Hepatocyte (in vitro differentiated cells): Measurements from ENCODE around the gene TXNDC2. TPM values are rescaled to one million over a fixed set of nuclear protein-coding genes. Genes with fewer than 3 reads are reported as not detected.
A peak's percentile ranks its signal among the peaks of the same experiment; 100 is the strongest.

Experiments used
- DNase-seq: peaks from one replicate; pipeline ENCODE4 v3.0.0-alpha.2; 2016; ENCODE audit warnings: low spot score
- H2AFZ ChIP-seq: fragments of 200-600 bp; sonication (generic); 2 replicates; pipeline ENCODE4 v1.6.0; 2016; ENCODE audit warnings: antibody characterized with exemption, mild to moderate bottlenecking
- H3K27ac ChIP-seq: fragments of 200-600 bp; sonication (generic); 2 replicates; pipeline ENCODE4 v1.5.1; 2016; ENCODE audit warnings: mild to moderate bottlenecking
- H3K27me3 ChIP-seq: fragments of 200-600 bp; sonication (generic); 2 replicates; pipeline ENCODE4 v1.6.1; 2016
- H3K36me3 ChIP-seq: fragments of 200-600 bp; sonication (generic); replicated peaks from 2 replicates; pipeline ENCODE4 v1.5.1; 2016; ENCODE audit warnings: low read depth; ENCODE audit not compliant: insufficient read depth
- H3K4me1 ChIP-seq: fragments of 200-600 bp; sonication (generic); 2 replicates; pipeline ENCODE4 v1.5.1; 2016; ENCODE audit warnings: mild to moderate bottlenecking, moderate library complexity; ENCODE audit not compliant: insufficient read depth
- H3K4me2 ChIP-seq: fragments of 200-600 bp; sonication (generic); 2 replicates; pipeline ENCODE4 v1.6.0; 2016
- H3K4me3 ChIP-seq: fragments of 200-600 bp; sonication (generic); 2 replicates; pipeline ENCODE4 v1.5.1; 2016; ENCODE audit warnings: mild to moderate bottlenecking
- H3K79me2 ChIP-seq: fragments of 200-600 bp; sonication (generic); 2 replicates; pipeline ENCODE4 v1.6.0; 2017; ENCODE audit warnings: mild to moderate bottlenecking
- H3K9me2 ChIP-seq: fragments of 200-600 bp; sonication (generic); replicated peaks from 2 replicates; pipeline ENCODE4 v1.6.0; 2017; ENCODE audit warnings: mild to moderate bottlenecking; ENCODE audit not compliant: insufficient read depth
- H3K9me3 ChIP-seq: fragments of 200-600 bp; sonication (generic); 2 replicates; pipeline ENCODE4 v1.5.1; 2016; ENCODE audit warnings: low read depth, mild to moderate bottlenecking
- H4K20me1 ChIP-seq: fragments of 200-600 bp; sonication (generic); 2 replicates; pipeline ENCODE4 v1.6.0; 2016; ENCODE audit warnings: mild to moderate bottlenecking; ENCODE audit not compliant: insufficient read depth, poor library complexity, severe bottlenecking
- CTCF ChIP-seq: fragments of 200-600 bp; sonication (generic); IDR thresholded peaks from 2 replicates; pipeline ENCODE4 v1.5.1; 2016; ENCODE audit warnings: antibody characterized with exemption, mild to moderate bottlenecking; ENCODE audit not compliant: poor library complexity
- EZH2 ChIP-seq: fragments of 200-600 bp; sonication (generic); IDR thresholded peaks from 2 replicates; pipeline ENCODE4 v1.6.1; 2016; ENCODE audit warnings: antibody characterized with exemption, mild to moderate bottlenecking, borderline replicate concordance
- EZH2phosphoT487 ChIP-seq: fragments of 200-600 bp; sonication (generic); IDR thresholded peaks from one replicate; pipeline ENCODE4 v1.6.1; 2018; ENCODE audit warnings: antibody characterized with exemption, mild to moderate bottlenecking, low read depth, moderate library complexity; ENCODE audit not compliant: unreplicated experiment, severe bottlenecking
- WGBS: methylation state at CpG from one replicate; pipeline ENCODE4 v1.1.6; 2016; ENCODE audit warnings: low lambda C conversion rate; ENCODE audit errors: missing lambda C conversion rate; 5-methylcytosine and 5-hydroxymethylcytosine counted together
- polyA plus RNA-seq: library from polyadenylated mRNA; unstranded; fragments of >200 nt; fragmentation: Nextera tagmentation; extraction: Ambion mirVana; gene quantifications from 2 replicates; pipeline ENCODE4 v1.2.1, GENCODE V29; 2016
- total RNA-seq: library from RNA; depleted of rRNA; stranded (reverse); fragments of >200 nt; gene quantifications from 2 replicates; pipeline ENCODE4 v1.2.3, GENCODE V29; 2014

Gene TXNDC2
- total and polyA plus RNA-seq, 2 experiments from 2014 or later: 0.41 TPM; not detected in 1

GRCh38 chr18:9872823-9873222 is 12.9 kb upstream of the TXNDC2 start:
- H3K36me3 ChIP-seq: no peaks in the 10 kb centered on the region
- H4K20me1 ChIP-seq: no peaks in the 10 kb centered on the region
- no peaks in the 10 kb centered on the region for H3K79me2 ChIP-seq
- TF ChIP-seq EZH2phosphoT487 (no peak), EZH2 (no peak), CTCF (no peak)
- no peak for DNase-seq
- no peak overlapping the region for H3K4me2 ChIP-seq
- no peak overlapping the region for H3K27ac ChIP-seq
- peaks cover 38% of the 10 kb centered on the region for H3K4me1 ChIP-seq
- no peaks in the 10 kb centered on the region for H3K9me2 ChIP-seq
- H3K4me3 ChIP-seq: no peak overlapping the region
- H2AFZ ChIP-seq: no peak overlapping the region
- H3K9me3 ChIP-seq: no peaks in the 10 kb centered on the region
- no peaks in the 10 kb centered on the region for H3K27me3 ChIP-seq

- Histone ChIP-seq H3K27ac (no peak overlapping the region), H4K20me1 (no peaks in the 10 kb centered on the region)
Measured at GRCh38 chr18:9874728-9875127, 11.0 kb upstream of the TXNDC2 start.

GRCh38 chr18:9876212-9876866 is 9.4 kb upstream of the TXNDC2 start:
- Histone ChIP-seq H3K27me3 (no peaks in the 10 kb centered on the region), H3K36me3 (no peaks in the 10 kb centered on the region), H3K4me1 (peaks cover 15% of the 10 kb centered on the region), H2AFZ (peak overlapping the region; percentile 0), H3K79me2 (no peaks in the 10 kb centered on the region), H3K9me2 (no peaks in the 10 kb centered on the region), H3K9me3 (no peaks in the 10 kb centered on the region), H4K20me1 (no peaks in the 10 kb centered on the region), H3K27ac (peak overlapping the region; percentile 86), H3K4me3 (no peak overlapping the region), H3K4me2 (peak overlapping the region; percentile 60)
- TF ChIP-seq EZH2: no peak
- no peak for TF ChIP-seq CTCF
- TF ChIP-seq EZH2phosphoT487: no peak
- DNase-seq: no peak
- WGBS: 61% methylated on average over 2 of the region's 2 CpGs

More at GRCh38 chr18:9874728-9875127, 11.0 kb upstream of the TXNDC2 start:
- H3K4me1 ChIP-seq: peaks cover 30% of the 10 kb centered on the region
- H3K36me3 ChIP-seq: no peaks in the 10 kb centered on the region
- H3K79me2 ChIP-seq: no peaks in the 10 kb centered on the region
- 100% methylated on average over 1 of the region's 1 CpG for WGBS
- no peak overlapping the region for H3K4me3 ChIP-seq
- H2AFZ ChIP-seq: no peak overlapping the region
- no peaks in the 10 kb centered on the region for H3K27me3 ChIP-seq
- no peaks in the 10 kb centered on the region for H3K9me2 ChIP-seq
- H3K9me3 ChIP-seq: no peaks in the 10 kb centered on the region
- TF ChIP-seq CTCF (no peak), EZH2 (no peak), EZH2phosphoT487 (no peak)
- H3K4me2 ChIP-seq: no peak overlapping the region
- DNase-seq: no peak
